Measurements from ENCODE around the gene ARSK.

DNA sequence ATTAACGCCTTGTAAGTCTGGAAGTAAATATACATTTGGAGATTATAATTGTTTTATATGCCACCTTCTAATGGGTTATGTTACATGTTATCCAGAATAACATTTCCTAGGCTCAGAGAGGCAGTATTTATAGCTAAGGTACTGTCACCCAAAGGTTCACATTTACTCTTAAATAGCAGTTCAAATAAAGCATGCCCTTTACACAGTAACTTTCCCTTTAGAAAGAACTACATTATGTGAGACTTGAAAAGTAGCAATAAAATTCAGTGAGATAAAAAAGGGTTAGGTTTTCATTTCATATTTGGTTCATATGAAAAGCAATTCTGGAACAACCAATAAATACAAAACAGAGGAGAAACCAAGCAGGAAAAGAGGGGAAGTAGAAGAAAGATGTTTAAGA, 35.2 kb upstream of the ARSK start:
- TF ChIP-seq EP300 (IDR thresholded peaks at IDR 0.05) (no peak), POLR2A (IDR thresholded peaks at IDR 0.05) (no peak)
- TF ChIP-seq, protein P1, sequence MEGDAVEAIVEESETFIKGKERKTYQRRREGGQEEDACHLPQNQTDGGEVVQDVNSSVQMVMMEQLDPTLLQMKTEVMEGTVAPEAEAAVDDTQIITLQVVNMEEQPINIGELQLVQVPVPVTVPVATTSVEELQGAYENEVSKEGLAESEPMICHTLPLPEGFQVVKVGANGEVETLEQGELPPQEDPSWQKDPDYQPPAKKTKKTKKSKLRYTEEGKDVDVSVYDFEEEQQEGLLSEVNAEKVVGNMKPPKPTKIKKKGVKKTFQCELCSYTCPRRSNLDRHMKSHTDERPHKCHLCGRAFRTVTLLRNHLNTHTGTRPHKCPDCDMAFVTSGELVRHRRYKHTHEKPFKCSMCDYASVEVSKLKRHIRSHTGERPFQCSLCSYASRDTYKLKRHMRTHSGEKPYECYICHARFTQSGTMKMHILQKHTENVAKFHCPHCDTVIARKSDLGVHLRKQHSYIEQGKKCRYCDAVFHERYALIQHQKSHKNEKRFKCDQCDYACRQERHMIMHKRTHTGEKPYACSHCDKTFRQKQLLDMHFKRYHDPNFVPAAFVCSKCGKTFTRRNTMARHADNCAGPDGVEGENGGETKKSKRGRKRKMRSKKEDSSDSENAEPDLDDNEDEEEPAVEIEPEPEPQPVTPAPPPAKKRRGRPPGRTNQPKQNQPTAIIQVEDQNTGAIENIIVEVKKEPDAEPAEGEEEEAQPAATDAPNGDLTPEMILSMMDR (IDR thresholded peaks at IDR 0.05) = no peak
